Measurements from ENCODE around the gene GP1BB.
"Not testable (repeated sequence)": the region's sequence is repeated elsewhere in the genome, so short reads cannot be mapped to it uniquely, and the experiment has no call there.

GP1BB gene

DNA sequence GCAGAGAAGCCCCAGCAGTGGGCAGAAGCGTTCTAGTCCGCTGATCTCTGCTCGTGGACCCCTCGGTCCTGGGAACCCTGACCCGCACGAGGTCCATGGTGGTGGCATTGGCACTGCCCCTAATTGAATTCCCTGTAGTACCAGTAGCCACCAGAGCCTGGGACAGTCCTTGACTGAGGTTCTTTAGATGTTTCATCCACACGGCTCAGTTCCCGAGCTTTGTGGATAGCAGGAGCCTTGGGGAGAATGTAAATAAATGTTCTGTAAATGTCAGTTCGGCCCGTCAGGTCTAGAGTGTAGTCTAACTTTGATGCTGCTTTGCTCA is 48.4 kb upstream of the GP1BB start:
- H3K4me2 ChIP-seq (ENCODE audit: insufficient read depth, low read length), result no peak overlapping the region
- no peaks in the 10 kb centered on the region for H3K4me1 ChIP-seq (ENCODE audit: insufficient read depth, low read length)
- H2AFZ ChIP-seq (ENCODE audit: low read depth, low read length), result no peak overlapping the region
- no peaks in the 10 kb centered on the region for H3K9me3 ChIP-seq (ENCODE audit: insufficient read depth, low read length, severe bottlenecking)
- ATAC-seq (ENCODE audit: insufficient read depth, low read depth) (no peak), DNase-seq (no peak)
- H3K9ac ChIP-seq (ENCODE audit: low read depth, low read length), result no peak overlapping the region
- no peaks in the 10 kb centered on the region for H3K79me2 ChIP-seq (ENCODE audit: insufficient read depth, low read length)
- no peaks in the 10 kb centered on the region for H3K27me3 ChIP-seq (ENCODE audit: insufficient read depth, low read length, poor library complexity)
- no peak overlapping the region for H3K4me3 ChIP-seq (ENCODE audit: low read depth in 1 of 2, low read length in 2 of 2)
- H4K20me1 ChIP-seq (ENCODE audit: insufficient read depth, low read length), result no peaks in the 10 kb centered on the region
- TF ChIP-seq, protein P1, sequence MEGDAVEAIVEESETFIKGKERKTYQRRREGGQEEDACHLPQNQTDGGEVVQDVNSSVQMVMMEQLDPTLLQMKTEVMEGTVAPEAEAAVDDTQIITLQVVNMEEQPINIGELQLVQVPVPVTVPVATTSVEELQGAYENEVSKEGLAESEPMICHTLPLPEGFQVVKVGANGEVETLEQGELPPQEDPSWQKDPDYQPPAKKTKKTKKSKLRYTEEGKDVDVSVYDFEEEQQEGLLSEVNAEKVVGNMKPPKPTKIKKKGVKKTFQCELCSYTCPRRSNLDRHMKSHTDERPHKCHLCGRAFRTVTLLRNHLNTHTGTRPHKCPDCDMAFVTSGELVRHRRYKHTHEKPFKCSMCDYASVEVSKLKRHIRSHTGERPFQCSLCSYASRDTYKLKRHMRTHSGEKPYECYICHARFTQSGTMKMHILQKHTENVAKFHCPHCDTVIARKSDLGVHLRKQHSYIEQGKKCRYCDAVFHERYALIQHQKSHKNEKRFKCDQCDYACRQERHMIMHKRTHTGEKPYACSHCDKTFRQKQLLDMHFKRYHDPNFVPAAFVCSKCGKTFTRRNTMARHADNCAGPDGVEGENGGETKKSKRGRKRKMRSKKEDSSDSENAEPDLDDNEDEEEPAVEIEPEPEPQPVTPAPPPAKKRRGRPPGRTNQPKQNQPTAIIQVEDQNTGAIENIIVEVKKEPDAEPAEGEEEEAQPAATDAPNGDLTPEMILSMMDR (IDR thresholded peaks at IDR 0.05; ENCODE audit: borderline replicate concordance, extremely low read depth, low read length, poor library complexity, severe bottlenecking), result no peak
- no peak for TF ChIP-seq EZH2 (IDR thresholded peaks at IDR 0.05; ENCODE audit: borderline replicate concordance, low read depth, low read length, severe bottlenecking)
- H3K27ac ChIP-seq (ENCODE audit: low read length), result no peak overlapping the region
- no peaks in the 10 kb centered on the region for H3K36me3 ChIP-seq (ENCODE audit: insufficient read depth, low read length)

DNA sequence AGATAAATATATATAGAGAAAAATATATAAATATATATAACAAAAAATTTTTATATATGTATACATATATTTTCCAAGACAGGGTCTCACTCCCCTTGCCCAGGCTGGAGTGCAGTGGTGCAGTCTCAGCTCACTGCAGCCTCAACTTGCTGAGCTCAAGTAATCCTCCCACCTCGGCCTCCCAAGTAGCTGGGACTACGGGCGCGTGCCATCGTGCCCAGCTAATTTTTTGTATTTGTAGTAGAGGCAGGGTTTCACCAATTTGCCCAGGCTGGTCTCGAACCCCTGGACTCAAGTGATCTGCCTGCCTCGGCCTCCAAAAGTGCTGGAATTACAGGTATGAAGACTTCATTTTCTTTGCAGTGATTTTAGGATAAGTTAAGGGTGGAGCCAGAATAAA is 47.9 kb upstream of the GP1BB start:
- no peak overlapping the region for H3K4me2 ChIP-seq (ENCODE audit: insufficient read depth, low read length)
- no peaks in the 10 kb centered on the region for H4K20me1 ChIP-seq (ENCODE audit: insufficient read depth, low read length)
- DNase-seq (no peak), ATAC-seq (ENCODE audit: insufficient read depth, low read depth) (no peak)
- no peaks in the 10 kb centered on the region for H3K9me3 ChIP-seq (ENCODE audit: insufficient read depth, low read length, severe bottlenecking)
- no peaks in the 10 kb centered on the region for H3K4me1 ChIP-seq (ENCODE audit: insufficient read depth, low read length)
- no peak overlapping the region for H3K27ac ChIP-seq (ENCODE audit: low read length)
- no peaks in the 10 kb centered on the region for H3K27me3 ChIP-seq (ENCODE audit: insufficient read depth, low read length, poor library complexity)
- H3K36me3 ChIP-seq (ENCODE audit: insufficient read depth, low read length), result no peaks in the 10 kb centered on the region
- no peak overlapping the region for H3K4me3 ChIP-seq (ENCODE audit: low read depth in 1 of 2, low read length in 2 of 2)
- no peak overlapping the region for H3K9ac ChIP-seq (ENCODE audit: low read depth, low read length)
- TF ChIP-seq, protein P1 (IDR thresholded peaks at IDR 0.05; ENCODE audit: borderline replicate concordance, extremely low read depth, low read length, poor library complexity, severe bottlenecking), result no peak
- no peak for TF ChIP-seq EZH2 (IDR thresholded peaks at IDR 0.05; ENCODE audit: borderline replicate concordance, low read depth, low read length, severe bottlenecking)
- no peaks in the 10 kb centered on the region for H3K79me2 ChIP-seq (ENCODE audit: insufficient read depth, low read length)
- no peak overlapping the region for H2AFZ ChIP-seq (ENCODE audit: low read depth, low read length)

DNA sequence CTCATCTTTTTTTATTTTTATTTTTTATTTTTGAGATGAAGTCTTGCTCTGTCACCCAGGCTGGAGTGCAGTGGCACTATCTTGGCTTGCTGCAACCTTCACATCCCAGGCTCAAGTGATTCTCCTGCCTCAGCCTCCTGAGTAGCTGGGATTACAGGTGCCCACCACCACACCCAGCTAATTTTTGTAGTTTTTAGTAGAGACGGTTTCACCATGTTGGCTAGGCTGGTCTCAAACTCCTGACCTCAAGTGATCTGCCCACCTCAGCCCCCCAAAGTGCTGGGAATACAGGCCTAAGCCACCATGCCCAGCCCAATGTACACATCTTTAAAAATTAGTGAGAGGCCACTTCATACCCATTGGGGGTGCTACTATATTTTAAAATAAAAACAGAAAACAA is 46.9 kb upstream of the GP1BB start:
- H4K20me1 ChIP-seq (ENCODE audit: insufficient read depth, low read length); H3K36me3 ChIP-seq (ENCODE audit: insufficient read depth, low read length); H3K4me2 ChIP-seq (ENCODE audit: insufficient read depth, low read length); H3K79me2 ChIP-seq (ENCODE audit: insufficient read depth, low read length); DNase-seq; H3K4me1 ChIP-seq (ENCODE audit: insufficient read depth, low read length); ATAC-seq (ENCODE audit: insufficient read depth, low read depth); H3K9ac ChIP-seq (ENCODE audit: low read depth, low read length); H3K9me3 ChIP-seq (ENCODE audit: insufficient read depth, low read length, severe bottlenecking); H2AFZ ChIP-seq (ENCODE audit: low read depth, low read length); H3K4me3 ChIP-seq (ENCODE audit: low read depth in 1 of 2, low read length in 2 of 2); H3K27me3 ChIP-seq (ENCODE audit: insufficient read depth, low read length, poor library complexity); H3K27ac ChIP-seq (ENCODE audit: low read length): not testable (repeated sequence)

DNA sequence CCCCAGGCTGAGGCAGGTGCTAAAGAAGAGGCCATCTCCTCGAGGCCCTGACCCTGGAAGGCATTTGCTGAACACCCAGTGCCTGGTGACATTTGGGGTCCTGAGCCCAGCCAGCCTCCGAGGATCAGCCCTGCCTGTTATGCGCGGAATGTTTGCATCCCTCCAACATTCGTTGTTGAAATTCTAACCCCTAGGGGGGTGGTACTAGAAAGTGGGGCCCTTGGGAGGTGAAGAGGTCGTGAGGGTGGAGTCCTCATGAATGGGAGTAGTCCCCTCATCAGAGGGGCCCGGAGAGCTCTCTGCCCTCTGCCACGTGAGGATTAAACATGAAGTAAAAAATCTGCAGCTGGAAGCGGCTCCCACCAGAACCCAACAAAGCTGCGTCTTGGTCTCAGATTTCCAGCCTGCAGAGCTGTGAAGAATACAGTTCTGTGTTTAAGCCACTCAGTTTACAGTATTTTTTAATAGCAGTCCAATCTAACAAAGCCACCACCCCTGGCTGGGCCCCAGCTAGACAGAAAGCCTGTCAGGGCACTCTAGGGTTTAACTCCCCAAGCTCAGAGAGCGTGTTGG is 44.3 kb upstream of the GP1BB start:
- Histone ChIP-seq H3K9me3 (ENCODE audit: insufficient read depth, low read length, severe bottlenecking) (no peaks in the 10 kb centered on the region), H3K27ac (ENCODE audit: low read length) (no peak overlapping the region), H3K27me3 (ENCODE audit: insufficient read depth, low read length, poor library complexity) (no peaks in the 10 kb centered on the region), H4K20me1 (ENCODE audit: insufficient read depth, low read length) (no peaks in the 10 kb centered on the region), H3K9ac (ENCODE audit: low read depth, low read length) (no peak overlapping the region), H3K79me2 (ENCODE audit: insufficient read depth, low read length) (no peaks in the 10 kb centered on the region), H3K4me2 (ENCODE audit: insufficient read depth, low read length) (no peak overlapping the region), H3K4me1 (ENCODE audit: insufficient read depth, low read length) (no peaks in the 10 kb centered on the region), H3K4me3 (ENCODE audit: low read depth in 1 of 2, low read length in 2 of 2) (no peak overlapping the region), H3K36me3 (ENCODE audit: insufficient read depth, low read length) (no peaks in the 10 kb centered on the region), H2AFZ (ENCODE audit: low read depth, low read length) (no peak overlapping the region)
- ATAC-seq (ENCODE audit: insufficient read depth, low read depth) (no peak), DNase-seq (no peak)
- TF ChIP-seq EZH2 (IDR thresholded peaks at IDR 0.05; ENCODE audit: borderline replicate concordance, low read depth, low read length, severe bottlenecking), result no peak
- TF ChIP-seq, protein P1 (IDR thresholded peaks at IDR 0.05; ENCODE audit: borderline replicate concordance, extremely low read depth, low read length, poor library complexity, severe bottlenecking), result no peak

All from DND-41 (cell line).